Cardiac muscle cell (in vitro differentiated cells and primary cell): ENCODE measurements around the gene CCL21. TPM values are rescaled to one million over a fixed set of nuclear protein-coding genes. Genes with fewer than 3 reads are reported as not detected.

Source experiments
- DNase-seq, 2 donors: peaks; one replicate each; pipeline versions ENCODE4 v3.0.0 to v3.0.0-alpha.2; 2010 to 2017; ENCODE audit warnings: low read depth in 1 of 2, low spot score in 1 of 2
- H3K27ac ChIP-seq: fragments of 200-600 bp; sonication (generic); 2 replicates; pipeline ENCODE4 v1.5.1; 2016
- H3K27me3 ChIP-seq: fragments of 200-600 bp; sonication (generic); 2 replicates; pipeline ENCODE4 v1.6.0; 2016; ENCODE audit warnings: control low read depth
- H3K36me3 ChIP-seq: fragments of 200-600 bp; sonication (generic); 2 replicates; pipeline ENCODE4 v1.5.1; 2016; ENCODE audit warnings: control low read depth
- H3K4me1 ChIP-seq: fragments of 200-600 bp; sonication (generic); 2 replicates; pipeline ENCODE4 v1.8.1; 2017; ENCODE audit warnings: low read depth, mild to moderate bottlenecking, mixed run types
- H3K4me3 ChIP-seq: fragments of 200-600 bp; sonication (generic); 2 replicates; pipeline ENCODE4 v1.5.1; 2016; ENCODE audit warnings: mild to moderate bottlenecking
- H3K9me3 ChIP-seq: fragments of 200-600 bp; sonication (generic); 2 replicates; pipeline ENCODE4 v1.5.1; 2017; ENCODE audit warnings: low read depth, mild to moderate bottlenecking, control low read depth
- CTCF ChIP-seq: IDR thresholded peaks from 2 replicates; pipeline ENCODE4 v1.5.1; 2012; ENCODE audit warnings: low read depth, mild to moderate bottlenecking, low read length
- polyA plus RNA-seq: library from polyadenylated mRNA; unstranded; fragments of >200 nt; fragmentation: Nextera tagmentation; extraction: Ambion mirVana; gene quantifications from 2 replicates; pipeline ENCODE4 v1.2.1, GENCODE V29; 2016
- total RNA-seq: library from RNA; depleted of rRNA; stranded (reverse); fragments of >200 nt; gene quantifications from 2 replicates; pipeline ENCODE4 v1.2.3, GENCODE V29; 2016

Gene CCL21
- total and polyA plus RNA-seq, 2 experiments from 2014 or later: 2.2 to 8.2 TPM

- no peak for DNase-seq
- no peak overlapping the region for H3K27ac ChIP-seq
- no peaks in the 10 kb centered on the region for H3K36me3 ChIP-seq
- H3K4me3 ChIP-seq: no peak overlapping the region
- no peaks in the 10 kb centered on the region for H3K4me1 ChIP-seq
- H3K27me3 ChIP-seq: no peaks in the 10 kb centered on the region
- H3K9me3 ChIP-seq: no peaks in the 10 kb centered on the region
- TF ChIP-seq CTCF: no peak
These were observed 4.1 kb upstream of the CCL21 start for GRCh38 chr9:34714007-34714406.

- Histone ChIP-seq H3K4me3 (no peak overlapping the region), H3K36me3 (no peaks in the 10 kb centered on the region), H3K4me1 (no peaks in the 10 kb centered on the region), H3K9me3 (no peaks in the 10 kb centered on the region), H3K27me3 (no peaks in the 10 kb centered on the region), H3K27ac (no peak overlapping the region)
- TF ChIP-seq CTCF: no peak
- DNase-seq: no peak
These were observed 2.2 kb upstream of the CCL21 start for GRCh38 chr9:34712140-34712539.

DNA sequence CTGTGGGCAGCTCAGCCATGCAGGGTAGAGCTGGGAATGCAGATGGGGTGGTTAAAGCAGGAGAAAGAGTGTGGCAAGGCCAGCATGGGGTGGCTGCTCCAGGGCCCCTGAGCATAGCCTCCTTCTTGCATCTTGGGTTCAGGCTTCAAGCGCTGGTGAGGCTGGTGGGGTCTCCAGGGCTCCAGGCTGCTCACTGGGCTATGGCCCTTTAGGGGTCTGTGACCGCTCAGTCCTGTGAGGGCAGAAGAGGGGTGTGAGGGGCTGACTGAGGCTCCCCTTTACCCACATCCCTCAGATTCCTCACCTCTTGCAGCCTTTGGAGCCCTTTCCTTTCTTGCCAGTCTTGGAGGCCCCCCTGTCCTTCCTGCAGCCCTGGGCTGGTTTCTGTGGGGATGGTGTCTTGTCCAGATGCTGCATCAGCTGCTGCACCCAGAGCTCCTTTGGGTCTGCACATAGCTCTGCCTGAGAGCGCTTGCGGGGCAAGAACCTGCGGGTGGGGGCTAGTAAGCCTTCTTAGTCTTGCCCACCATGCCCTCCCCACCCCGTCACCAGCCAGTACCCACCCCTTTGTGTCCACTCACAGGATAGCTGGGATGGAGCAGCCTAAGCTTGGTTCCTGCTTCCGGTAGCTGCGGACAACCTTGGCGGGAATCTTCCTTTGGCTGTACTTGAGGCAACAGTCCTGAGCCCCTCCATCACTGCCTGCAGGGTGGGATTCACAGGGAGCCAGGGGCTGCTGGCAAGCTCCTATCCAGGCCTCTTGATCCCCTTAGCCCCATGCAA, 549 bp downstream of the CCL21 start:
- DNase-seq: no peak
- no peaks in the 10 kb centered on the region for H3K36me3 ChIP-seq
- no peaks in the 10 kb centered on the region for H3K9me3 ChIP-seq
- no peak overlapping the region for H3K4me3 ChIP-seq
- no peak for TF ChIP-seq CTCF
- no peak overlapping the region for H3K27ac ChIP-seq
- H3K27me3 ChIP-seq: no peaks in the 10 kb centered on the region
- no peaks in the 10 kb centered on the region for H3K4me1 ChIP-seq

DNA sequence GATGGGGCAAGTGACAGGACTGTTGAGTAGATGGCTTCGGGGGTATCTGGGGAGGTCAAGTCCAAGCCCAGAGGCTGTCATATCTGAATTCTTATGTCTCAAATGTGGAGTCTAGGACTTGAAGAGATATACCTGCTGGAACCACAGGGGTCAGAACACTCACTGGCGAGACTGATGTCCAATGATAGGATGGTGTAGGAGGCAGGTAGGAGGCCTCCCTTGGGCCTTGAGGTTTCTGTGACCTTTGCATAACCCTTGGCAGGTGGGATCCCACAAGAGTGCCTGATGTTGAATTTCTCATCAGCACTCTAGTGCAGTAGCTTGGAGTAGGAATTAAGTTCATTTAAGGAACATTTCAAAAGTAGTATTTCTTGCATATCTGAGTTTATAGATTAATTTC, 2.8 kb downstream of the CCL21 start:
- no peak for TF ChIP-seq CTCF
- H3K4me3 ChIP-seq: no peak overlapping the region
- no peaks in the 10 kb centered on the region for H3K4me1 ChIP-seq
- no peak for DNase-seq
- H3K36me3 ChIP-seq: no peaks in the 10 kb centered on the region
- no peaks in the 10 kb centered on the region for H3K9me3 ChIP-seq
- H3K27me3 ChIP-seq: no peaks in the 10 kb centered on the region
- no peak overlapping the region for H3K27ac ChIP-seq

- Histone ChIP-seq H3K27me3 (peaks cover 39% of the 10 kb centered on the region), H3K4me3 (peak overlapping the region; percentile 31), H3K27ac (no peak overlapping the region), H3K9me3 (no peaks in the 10 kb centered on the region), H3K36me3 (no peaks in the 10 kb centered on the region), H3K4me1 (no peaks in the 10 kb centered on the region)
- peak; percentile 99 for TF ChIP-seq CTCF
- peak; percentile 84 to 91 for DNase-seq
These were observed 7.9 kb downstream of the CCL21 start for GRCh38 chr9:34701769-34702736.
